ENCODE measurements around the gene ATAD1.
"Not testable (repeated sequence)": the region's sequence is repeated elsewhere in the genome, so short reads cannot be mapped to it uniquely, and the experiment has no call there.

DNA sequence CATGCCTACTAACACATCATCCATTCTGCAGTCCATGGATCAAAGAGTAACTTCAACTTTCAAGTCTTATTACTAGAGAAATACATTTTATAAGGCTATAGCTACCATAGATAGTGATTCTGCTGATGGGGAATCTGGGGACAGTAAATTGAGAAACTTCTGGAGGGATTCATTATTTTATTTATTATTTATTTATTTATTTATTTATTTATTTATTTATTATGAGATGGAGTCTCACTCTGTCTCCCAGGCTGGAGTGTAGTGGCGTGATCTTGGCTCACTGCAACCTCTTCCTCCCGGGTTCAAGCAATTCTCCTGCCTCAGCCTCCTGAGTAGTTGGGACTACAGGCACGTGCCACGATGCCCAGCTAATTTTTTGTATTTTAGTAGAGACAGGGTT is 11.0 kb upstream of the ATAD1 start:
- TF ChIP-seq POLR2A, CTCF (IDR thresholded peaks at IDR 0.05): not testable (repeated sequence)
